ENCODE measurements around the gene COX5A.
A peak's percentile ranks its signal among the peaks of the same experiment; 100 is the strongest.
"Not testable (repeated sequence)": the region's sequence is repeated elsewhere in the genome, so short reads cannot be mapped to it uniquely, and the experiment has no call there.

The COX5A gene

DNA sequence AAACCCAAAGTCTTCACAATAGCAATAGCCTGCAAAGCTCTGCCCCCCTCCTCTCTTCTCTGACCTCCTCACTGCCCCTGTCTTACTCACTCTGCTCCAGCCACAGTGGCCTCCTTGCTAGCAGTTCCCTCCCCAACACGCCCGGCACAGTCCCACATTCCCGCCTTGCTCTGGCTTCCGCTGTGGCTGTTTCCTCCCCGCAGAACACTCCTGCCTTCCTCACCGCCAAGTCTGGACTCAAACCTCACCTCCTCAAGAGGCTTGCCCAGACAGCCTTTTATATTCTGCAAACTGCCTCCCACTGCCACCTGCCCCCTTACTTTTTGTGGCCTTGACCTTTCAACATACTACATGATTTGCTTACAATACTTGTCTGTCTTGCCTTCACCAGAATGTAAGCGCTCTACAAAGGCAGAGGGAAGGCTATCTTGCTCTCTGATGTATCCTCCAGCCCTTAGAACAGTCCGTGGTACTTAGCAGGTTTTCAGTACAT lies 48.4 kb downstream of the COX5A start:
- H3K9me3 Mint-ChIP-seq: no peaks in the 10 kb centered on the region
- peaks cover 32 to 38% of the 10 kb centered on the region in 2 donors for H3K4me1 Mint-ChIP-seq (ENCODE audit: low read depth in 2 of 2)
- DNase-seq (no peak), ATAC-seq (replicated peaks) (no peak)
- H3K4me3 Mint-ChIP-seq: peak overlapping the region; percentile 88 to 94
- peaks cover 16% of the 10 kb centered on the region for H3K36me3 Mint-ChIP-seq (ENCODE audit: insufficient read depth)
- peak overlapping the region; percentile 91 to 96 for H3K27ac Mint-ChIP-seq
- no peaks in the 10 kb centered on the region for H3K27me3 Mint-ChIP-seq

DNA sequence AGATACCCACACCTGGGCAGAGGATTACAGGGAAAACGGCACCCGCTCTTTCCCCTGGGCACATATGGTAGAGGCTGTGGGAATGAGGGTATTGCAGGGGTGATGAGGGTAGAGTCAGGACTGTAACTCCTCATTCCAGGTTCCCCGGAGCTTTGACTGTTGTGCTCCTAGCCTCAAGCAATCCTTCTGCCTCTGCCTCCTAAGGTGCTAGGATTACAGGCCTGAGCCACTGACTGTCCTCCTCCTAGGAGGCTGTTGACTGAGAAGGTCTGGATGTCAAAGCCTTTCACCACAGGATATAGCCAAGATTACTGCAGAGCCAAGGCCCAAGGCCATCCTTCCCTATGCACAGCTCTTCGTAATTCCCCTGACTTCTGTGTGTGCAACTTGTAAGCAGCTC lies 49.2 kb downstream of the COX5A start:
- no peaks in the 10 kb centered on the region for H3K9me3 Mint-ChIP-seq
- peak overlapping the region in 1 of 2 donors; percentile 91 for H3K27ac Mint-ChIP-seq
- ATAC-seq (replicated peaks): no peak
- H3K36me3 Mint-ChIP-seq (ENCODE audit: insufficient read depth): peaks cover 14% of the 10 kb centered on the region
- H3K4me1 Mint-ChIP-seq (ENCODE audit: low read depth in 2 of 2): peaks cover 36% of the 10 kb centered on the region in 2 donors
- no peak for DNase-seq
- no peaks in the 10 kb centered on the region for H3K27me3 Mint-ChIP-seq
- H3K4me3 Mint-ChIP-seq: peak overlapping the region in 1 of 2 donors; percentile 88

DNA sequence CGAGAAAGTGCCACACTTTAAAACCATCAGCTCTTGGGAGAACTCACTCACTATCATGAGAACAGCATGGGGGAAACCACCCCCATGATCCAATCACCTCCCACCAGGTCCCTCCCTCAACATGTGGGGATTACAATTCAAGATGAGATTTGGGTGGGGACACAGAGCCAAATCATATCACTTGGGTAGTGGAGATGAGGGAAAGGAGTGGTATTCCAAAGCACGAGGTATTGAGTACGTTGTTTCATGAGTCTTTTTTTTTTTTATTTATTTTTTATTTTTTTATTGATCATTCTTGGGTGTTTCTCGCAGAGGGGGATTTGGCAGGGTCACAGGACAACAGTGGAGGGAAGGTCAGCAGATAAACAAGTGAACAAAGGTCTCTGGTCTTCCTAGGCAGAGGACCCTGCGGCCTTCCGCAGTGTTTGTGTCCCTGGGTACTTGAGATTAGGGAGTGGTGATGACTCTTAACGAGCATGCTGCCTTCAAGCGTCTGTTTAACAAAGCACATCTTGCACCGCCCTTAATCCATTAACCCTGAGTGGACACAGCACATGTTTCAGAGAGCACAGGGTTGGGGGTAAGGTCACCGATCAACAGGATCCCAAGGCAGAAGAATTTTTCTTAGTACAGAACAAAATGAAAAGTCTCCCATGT lies 50.2 kb downstream of the COX5A start:
- DNase-seq; ATAC-seq (replicated peaks); H3K36me3 Mint-ChIP-seq (ENCODE audit: insufficient read depth); H3K27ac Mint-ChIP-seq; H3K27me3 Mint-ChIP-seq; H3K4me3 Mint-ChIP-seq; H3K9me3 Mint-ChIP-seq: not testable (repeated sequence)
- H3K4me1 Mint-ChIP-seq (ENCODE audit: low read depth in 2 of 2): peaks cover 26% of the 10 kb centered on the region in 2 donors

GRCh38 chr15:74885461-74885860 lies 52.4 kb downstream of the COX5A start:
- Mint-ChIP-seq H3K27me3 (no peaks in the 10 kb centered on the region), H3K9me3 (no peaks in the 10 kb centered on the region), H3K36me3 (ENCODE audit: insufficient read depth) (peaks cover 3% of the 10 kb centered on the region), H3K4me1 (ENCODE audit: low read depth in 2 of 2) (peaks cover 19 to 20% of the 10 kb centered on the region in 2 donors), H3K27ac (no peak overlapping the region), H3K4me3 (no peak overlapping the region)
- DNase-seq (no peak), ATAC-seq (replicated peaks) (no peak)

DNA sequence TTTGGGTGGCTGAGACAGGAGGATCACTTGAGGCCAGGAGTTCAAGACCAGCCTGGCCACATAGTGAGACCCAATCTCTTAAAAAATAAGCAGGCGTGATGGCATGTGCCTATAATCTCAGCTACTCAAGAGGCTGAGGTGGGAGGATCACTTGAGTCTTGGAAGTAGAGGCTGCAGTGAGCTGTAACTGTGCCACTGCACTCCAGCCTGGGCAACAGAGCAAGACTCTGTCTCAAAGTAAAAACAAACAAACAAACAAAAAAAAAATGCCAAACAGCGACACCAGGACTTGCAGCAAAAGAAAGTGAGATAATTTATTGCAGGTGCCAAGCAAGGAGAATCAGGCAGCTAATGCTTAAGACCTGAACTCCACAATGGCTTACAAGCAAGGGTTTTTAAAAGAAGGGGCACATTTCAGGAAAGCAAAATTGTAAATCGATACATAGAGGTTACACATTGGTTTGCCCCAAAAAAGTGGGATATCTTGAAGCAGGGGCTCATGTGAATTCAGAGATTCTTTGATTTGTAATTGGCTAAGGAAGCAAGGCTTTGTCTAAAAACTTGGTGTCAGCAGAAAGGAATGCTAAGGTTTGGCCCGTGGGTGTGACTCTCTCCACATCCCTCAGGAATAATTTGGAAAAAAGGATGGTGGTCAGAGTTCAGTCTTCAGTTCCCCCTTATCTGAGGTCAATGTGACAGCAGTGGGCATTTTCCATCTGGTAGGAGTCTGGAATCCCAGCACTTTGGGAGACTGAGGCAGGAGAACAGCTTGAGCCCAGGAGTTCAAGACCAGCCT lies 53.2 kb downstream of the COX5A start:
- no peaks in the 10 kb centered on the region for H3K9me3 Mint-ChIP-seq
- no peak for ATAC-seq (replicated peaks)
- peaks cover 12 to 14% of the 10 kb centered on the region in 2 donors for H3K4me1 Mint-ChIP-seq (ENCODE audit: low read depth in 2 of 2)
- H3K36me3 Mint-ChIP-seq (ENCODE audit: insufficient read depth): peaks cover under 1% of the 10 kb centered on the region
- H3K4me3 Mint-ChIP-seq: no peak overlapping the region
- no peak overlapping the region for H3K27ac Mint-ChIP-seq
- no peaks in the 10 kb centered on the region for H3K27me3 Mint-ChIP-seq
- no peak for DNase-seq

- ATAC-seq (replicated peaks): no peak
- H3K9me3 Mint-ChIP-seq: no peaks in the 10 kb centered on the region
Measured at GRCh38 chr15:74882528-74882927, 55.3 kb downstream of the COX5A start.

GRCh38 chr15:74878273-74878672 lies 59.6 kb downstream of the COX5A start:
- ATAC-seq (replicated peaks): no peak
- Mint-ChIP-seq H3K27ac (no peak overlapping the region), H3K27me3 (no peaks in the 10 kb centered on the region), H3K4me3 (no peak overlapping the region), H3K36me3 (ENCODE audit: insufficient read depth) (peaks cover 18% of the 10 kb centered on the region), H3K4me1 (ENCODE audit: low read depth in 2 of 2) (peaks cover 5 to 8% of the 10 kb centered on the region in 2 donors), H3K9me3 (no peaks in the 10 kb centered on the region)
- DNase-seq: no peak

More at GRCh38 chr15:74882528-74882927, 55.3 kb downstream of the COX5A start:
- Mint-ChIP-seq H3K4me1 (ENCODE audit: low read depth in 2 of 2) (peaks cover 5 to 9% of the 10 kb centered on the region in 2 donors), H3K27me3 (no peaks in the 10 kb centered on the region), H3K36me3 (ENCODE audit: insufficient read depth) (no peaks in the 10 kb centered on the region), H3K4me3 (no peak overlapping the region), H3K27ac (no peak overlapping the region)
- no peak for DNase-seq

DNA sequence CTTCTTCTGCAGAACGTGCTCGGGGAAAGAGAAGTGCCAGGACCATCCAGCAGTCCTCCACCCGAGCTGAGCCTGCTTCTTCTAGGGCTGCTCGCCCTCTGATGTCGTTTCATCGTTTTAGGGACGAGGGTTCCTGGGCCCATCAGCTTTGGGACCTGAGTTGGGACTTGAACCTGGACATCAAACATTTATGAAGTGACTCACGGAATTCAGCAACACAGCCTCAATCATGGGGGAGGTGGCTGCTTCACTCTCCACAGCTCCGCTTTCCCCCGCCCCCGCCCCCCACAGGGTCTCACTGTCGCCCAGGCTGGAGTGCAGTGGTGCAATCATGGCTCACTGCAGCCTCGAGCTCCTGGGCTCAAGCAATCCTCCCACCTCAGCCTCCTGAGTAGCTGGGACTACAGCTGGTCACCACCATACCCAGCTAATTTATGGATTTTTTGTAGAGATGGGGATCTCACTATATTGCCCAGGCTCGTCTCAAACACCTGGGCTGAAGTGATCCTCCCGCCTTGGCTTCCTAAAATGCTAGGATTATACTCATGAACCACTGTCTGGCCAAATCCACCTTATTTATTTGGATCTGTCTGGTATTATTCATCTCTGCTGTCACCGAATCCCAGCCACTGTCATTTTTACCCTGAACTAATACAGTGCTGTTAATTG lies 64.0 kb downstream of the COX5A start:
- no peaks in the 10 kb centered on the region for H3K9me3 Mint-ChIP-seq
- peaks cover 32% of the 10 kb centered on the region for H3K36me3 Mint-ChIP-seq (ENCODE audit: insufficient read depth)
- no peaks in the 10 kb centered on the region for H3K27me3 Mint-ChIP-seq
- H3K4me3 Mint-ChIP-seq: peak overlapping the region; percentile 97 to 98
- ATAC-seq (replicated peaks): no peak
- DNase-seq: peak in 1 of 3 experiments; percentile 14
- peaks cover 34 to 37% of the 10 kb centered on the region in 2 donors for H3K4me1 Mint-ChIP-seq (ENCODE audit: low read depth in 2 of 2)
- peak overlapping the region; percentile 93 to 95 for H3K27ac Mint-ChIP-seq

- Mint-ChIP-seq H3K36me3 (ENCODE audit: insufficient read depth) (peaks cover 37% of the 10 kb centered on the region), H3K9me3 (no peaks in the 10 kb centered on the region), H3K27me3 (no peaks in the 10 kb centered on the region), H3K27ac (peak within 1 kb of the TSS; percentile 93 to 95), H3K4me3 (peak within 1 kb of the TSS; percentile 97 to 98), H3K4me1 (ENCODE audit: low read depth in 2 of 2) (peaks cover 34 to 41% of the 10 kb centered on the region in 2 donors)
- DNase-seq: peak; percentile 84 to 89 (median 87)
- peak; percentile 91 for ATAC-seq (replicated peaks)
Measured at GRCh38 chr15:74873036-74873755, 64.7 kb downstream of the COX5A start, which contains the start of gene SCAMP2. TSS of gene SCAMP2 (minus strand) at chr15:74873365. CDS start at chr15:74873255, 110 bp downstream.

DNA sequence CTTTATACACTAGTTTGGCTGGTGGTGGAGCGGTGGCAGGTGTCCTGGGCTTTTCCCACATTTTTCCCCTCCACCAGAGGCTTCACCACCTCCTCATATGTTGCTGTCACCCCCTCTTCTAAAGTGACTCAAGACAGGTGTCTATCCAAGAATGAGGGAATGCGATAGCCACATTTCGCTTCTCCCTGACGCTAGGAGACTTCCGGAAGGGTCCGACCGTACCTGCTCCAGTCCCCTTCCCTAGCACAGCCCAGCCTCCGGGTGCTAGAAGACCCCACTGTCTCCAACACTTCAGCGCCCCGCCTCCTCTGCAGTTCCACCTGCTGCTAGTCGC lies 65.2 kb downstream of the COX5A start:
- Mint-ChIP-seq H3K27ac (peak overlapping the region; percentile 93 to 95), H3K4me3 (peak overlapping the region; percentile 97 to 98), H3K36me3 (ENCODE audit: insufficient read depth) (peaks cover 41% of the 10 kb centered on the region), H3K4me1 (ENCODE audit: low read depth in 2 of 2) (peaks cover 39 to 46% of the 10 kb centered on the region in 2 donors), H3K27me3 (no peaks in the 10 kb centered on the region), H3K9me3 (no peaks in the 10 kb centered on the region)
- DNase-seq: no peak
- no peak for ATAC-seq (replicated peaks)

GRCh38 chr15:74870436-74871215 lies 67.2 kb downstream of the COX5A start:
- H3K9me3 Mint-ChIP-seq: no peaks in the 10 kb centered on the region
- peak overlapping the region; percentile 97 to 98 for H3K4me3 Mint-ChIP-seq
- H3K4me1 Mint-ChIP-seq (ENCODE audit: low read depth in 2 of 2): peaks cover 57 to 66% of the 10 kb centered on the region in 2 donors
- no peak for DNase-seq
- ATAC-seq (replicated peaks): no peak
- peaks cover 39% of the 10 kb centered on the region for H3K36me3 Mint-ChIP-seq (ENCODE audit: insufficient read depth)
- no peaks in the 10 kb centered on the region for H3K27me3 Mint-ChIP-seq
- peak overlapping the region; percentile 93 to 94 for H3K27ac Mint-ChIP-seq

Data from effector memory CD8-positive, alpha-beta T cell (primary cell).